GM11168 (cell line): Measurements from ENCODE around the gene COL4A1.

Experiments
- in situ Hi-C: fragments of 300-500 bp; cut with MboI; formaldehyde crosslinking; loops from one replicate; pipeline ENCODE4 v1.12.0; 2022; ENCODE audit warnings: low sequenced_read_pairs; ENCODE audit not compliant: unreplicated experiment

The COL4A1 gene

DNA sequence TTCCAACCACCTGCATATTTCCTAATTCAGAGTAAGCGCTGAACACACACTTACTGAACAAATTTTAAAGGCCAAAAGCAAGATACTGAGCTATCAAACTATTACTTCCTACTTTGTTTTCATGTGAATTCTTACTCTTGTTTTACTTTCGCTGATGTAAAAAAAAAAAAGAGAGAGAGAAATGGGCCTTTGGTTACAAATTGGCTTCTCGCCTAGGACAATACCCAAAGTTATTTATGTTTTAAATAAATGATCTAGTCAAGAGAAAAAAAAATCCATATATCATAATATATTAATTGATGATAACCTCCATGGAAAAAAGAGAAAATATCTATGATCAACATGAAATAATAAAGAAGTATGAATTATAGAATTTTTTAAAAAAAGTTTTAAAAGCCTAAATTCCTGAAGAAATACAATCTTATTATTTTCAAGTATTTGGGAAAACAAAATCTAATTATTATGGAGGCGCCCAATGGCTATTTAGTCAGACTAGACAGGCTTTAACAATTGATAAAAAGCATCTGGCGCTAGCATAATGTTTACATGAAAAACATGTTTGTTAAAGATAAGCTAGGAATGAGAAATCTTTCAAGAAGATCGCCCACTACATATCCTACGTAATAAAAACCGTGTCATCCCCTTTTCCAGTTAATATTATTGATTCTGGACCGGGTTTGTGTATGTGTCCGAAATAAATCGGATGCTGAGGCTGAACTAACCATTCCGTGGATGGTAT lies 9.0 kb downstream of the COL4A1 start:
- in situ Hi-C loops: no loop called here

DNA sequence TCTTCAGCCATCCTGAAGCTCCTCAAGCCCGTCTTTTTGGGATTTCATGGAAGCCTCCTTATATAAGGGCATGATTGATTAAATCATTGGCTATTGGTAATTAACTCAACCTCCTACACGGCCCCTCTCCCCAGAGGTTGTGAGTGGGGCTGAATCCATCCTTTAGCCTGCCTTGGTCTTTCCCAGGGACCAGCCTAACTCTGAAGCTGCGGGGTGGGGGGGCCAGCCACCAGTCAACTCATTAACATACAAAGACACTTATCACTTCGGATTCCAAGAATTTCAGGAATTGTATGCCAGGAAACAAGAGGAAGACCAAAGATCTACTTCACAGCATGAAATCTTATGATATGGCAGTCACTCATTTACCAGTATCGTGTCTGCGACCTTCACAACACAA lies 9.9 kb downstream of the COL4A1 start:
- in situ Hi-C loops: no loop called here

DNA sequence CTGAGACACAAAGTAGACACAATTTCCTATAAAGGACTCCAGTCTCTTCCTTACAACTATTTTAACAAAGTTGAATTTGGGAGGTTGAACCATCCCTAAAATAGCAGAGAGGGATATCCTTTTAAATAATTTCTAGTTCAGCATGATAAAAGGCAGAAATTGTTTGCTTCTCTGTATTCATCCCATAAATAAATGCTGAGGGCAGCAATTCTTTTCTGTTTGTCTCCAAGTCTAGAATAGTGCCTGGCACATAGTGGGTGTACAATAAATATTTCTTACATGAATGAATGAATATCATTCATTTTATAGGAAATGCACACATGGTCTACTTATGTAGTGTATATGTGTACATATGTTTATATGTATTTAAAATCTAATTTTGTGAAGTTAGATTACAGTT lies 12.3 kb downstream of the COL4A1 start:
- in situ Hi-C loops: no loop called here

DNA sequence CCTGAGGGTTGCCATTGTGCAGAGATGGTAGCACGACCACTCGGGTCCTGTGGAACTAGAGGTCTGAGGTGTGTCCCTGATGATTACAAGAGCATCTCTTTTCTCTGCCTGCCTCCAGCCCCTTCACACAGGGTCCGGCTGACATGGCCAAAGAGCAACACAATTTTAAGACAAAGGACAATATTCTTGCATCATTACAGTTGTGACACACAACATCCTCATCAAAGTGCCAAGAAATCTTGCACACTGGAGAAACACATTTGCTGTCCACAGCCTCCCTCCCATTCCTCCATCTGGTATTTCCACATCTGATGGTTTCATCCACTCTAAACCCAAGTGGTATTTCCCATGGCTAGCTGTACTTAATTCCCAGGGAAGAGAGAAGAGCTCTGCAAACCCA lies 12.8 kb downstream of the COL4A1 start:
- in situ Hi-C loops: no loop called here

DNA sequence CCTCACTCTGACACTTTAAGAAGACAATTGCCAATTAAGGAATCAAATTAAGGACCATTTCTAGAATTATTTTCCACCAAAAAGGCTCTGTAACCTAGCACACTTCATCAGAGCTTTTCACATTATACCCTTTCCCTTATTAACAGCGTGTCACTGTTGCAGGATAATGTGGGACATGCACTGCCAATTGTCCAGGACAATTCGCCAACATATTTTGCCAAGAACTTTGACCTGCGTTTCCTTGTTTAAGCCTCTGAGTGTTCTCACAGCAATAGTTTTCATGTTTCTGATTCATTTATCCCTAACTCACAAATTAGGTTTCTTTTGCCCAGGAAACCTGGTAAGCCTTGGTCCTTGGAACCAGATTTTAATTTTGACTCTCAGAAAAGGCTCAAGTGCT lies 13.3 kb downstream of the COL4A1 start:
- in situ Hi-C loops: no loop called here

DNA sequence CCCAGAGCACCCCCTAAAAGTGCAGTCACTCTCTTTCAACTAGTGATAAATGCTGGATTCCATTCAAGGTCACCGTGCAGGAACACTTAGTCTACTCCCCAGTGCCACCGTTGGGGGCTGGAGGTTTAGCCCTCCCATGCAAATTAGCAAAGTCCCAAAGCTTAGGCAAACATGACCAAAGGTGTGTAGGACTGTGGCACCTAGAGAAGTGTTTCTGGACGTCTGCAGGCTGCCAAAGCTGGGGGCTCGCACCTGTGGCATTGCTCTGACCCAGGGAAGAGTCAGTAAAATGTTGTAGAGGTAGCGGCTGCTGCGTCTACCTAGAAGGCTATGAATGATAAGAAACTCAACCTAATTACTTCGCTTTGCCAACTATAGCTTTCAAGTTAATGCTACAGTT lies 13.9 kb downstream of the COL4A1 start:
- in situ Hi-C loops: no loop called here

DNA sequence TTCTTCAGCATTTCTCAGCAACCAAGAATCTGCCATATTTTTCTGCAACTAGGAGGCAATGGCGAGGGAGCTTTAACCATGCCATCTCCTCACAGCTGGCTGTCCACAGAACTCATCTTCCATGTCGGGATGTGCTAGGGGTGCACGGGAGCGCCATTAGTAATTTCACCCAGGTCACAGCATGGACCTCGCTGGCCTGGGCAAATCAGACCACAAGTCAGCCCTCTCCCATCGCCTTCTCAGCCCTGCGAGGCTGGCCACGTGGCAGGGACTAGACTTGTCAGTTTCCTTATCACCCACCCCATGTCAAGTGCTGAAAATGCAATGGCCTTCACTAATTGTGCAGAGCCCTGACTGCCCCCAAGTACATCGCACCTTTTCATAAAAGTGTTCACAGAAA lies 15.7 kb downstream of the COL4A1 start:
- in situ Hi-C loops: no loop called here

DNA sequence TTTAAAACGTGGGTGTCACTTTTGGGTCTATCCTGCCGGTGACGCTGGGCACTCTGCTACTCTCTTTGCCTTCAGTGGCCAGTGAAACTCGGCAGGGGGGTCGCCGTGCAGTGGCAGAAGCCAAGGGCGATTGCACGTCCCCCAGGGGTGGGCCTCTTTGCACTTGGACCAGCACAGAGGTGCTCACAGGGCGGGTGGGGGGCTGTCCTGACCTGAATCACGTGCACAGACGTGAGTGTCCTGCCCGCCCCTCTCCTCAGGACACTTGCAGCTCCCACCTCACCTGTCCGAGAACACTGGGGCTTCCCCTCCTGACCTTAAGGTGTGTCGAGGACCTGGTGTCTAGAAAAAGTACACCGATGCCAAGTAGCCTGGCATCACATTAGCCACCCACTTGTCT lies 16.1 kb downstream of the COL4A1 start:
- in situ Hi-C loops: no loop called here

DNA sequence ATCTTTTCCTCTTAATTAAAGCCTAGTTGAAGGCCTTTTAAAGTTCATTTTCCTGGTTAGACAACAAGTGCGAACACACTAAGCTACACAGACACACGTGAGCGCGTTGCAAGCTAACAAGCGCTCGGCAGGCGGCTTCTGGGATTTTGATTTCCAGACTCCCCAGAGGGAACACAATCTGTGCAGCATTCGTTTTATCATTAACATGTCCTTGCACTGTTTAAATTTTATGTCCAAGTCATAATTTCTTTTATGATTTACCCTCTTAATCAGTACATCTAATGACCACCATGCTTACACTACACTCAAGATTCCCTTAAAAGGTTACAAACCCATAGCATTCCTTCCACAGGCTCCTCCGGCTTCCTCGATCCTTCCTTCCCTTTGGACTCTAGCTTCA lies 16.8 kb downstream of the COL4A1 start:
- in situ Hi-C loops: no loop called here

DNA sequence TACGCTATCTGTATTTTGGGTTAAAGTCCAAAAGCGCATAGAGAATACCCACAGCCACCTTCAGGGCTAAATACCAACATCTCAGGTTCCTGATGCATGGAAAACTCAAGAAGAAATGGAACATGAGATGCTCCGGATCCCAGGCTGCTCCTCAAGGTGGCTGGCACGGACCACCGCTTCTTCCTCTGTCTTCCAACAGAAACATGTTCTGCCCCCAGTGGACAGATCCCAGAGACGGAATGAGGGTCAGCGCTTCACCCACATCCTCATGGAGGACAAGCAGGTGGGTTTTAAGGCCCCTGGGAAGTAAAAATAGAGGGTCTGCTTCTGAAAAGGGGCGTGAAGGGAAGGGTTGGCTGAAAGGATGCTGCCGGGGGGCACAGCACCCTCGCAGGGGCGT lies 17.3 kb downstream of the COL4A1 start:
- in situ Hi-C loops: no loop called here

DNA sequence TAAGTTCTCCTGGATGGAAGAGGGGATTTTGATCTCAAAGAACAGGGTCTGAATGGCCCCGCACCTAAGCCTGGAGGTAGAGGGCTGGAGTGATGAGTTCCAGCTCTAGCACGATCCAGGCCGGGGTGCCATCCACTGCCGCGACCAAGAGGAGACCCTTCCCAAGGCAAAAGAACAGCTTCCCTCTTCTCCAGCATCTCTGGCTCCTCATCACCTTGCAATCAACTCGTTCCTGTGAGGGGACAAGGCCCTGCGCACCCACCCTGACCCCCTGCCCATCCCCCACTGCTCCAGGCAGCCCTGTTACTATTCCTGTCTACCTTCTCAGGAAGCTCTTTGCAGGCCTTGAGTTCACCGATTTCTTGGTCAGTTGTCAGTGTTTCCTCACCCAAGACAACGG lies 17.8 kb downstream of the COL4A1 start:
- in situ Hi-C loops: no loop called here

DNA sequence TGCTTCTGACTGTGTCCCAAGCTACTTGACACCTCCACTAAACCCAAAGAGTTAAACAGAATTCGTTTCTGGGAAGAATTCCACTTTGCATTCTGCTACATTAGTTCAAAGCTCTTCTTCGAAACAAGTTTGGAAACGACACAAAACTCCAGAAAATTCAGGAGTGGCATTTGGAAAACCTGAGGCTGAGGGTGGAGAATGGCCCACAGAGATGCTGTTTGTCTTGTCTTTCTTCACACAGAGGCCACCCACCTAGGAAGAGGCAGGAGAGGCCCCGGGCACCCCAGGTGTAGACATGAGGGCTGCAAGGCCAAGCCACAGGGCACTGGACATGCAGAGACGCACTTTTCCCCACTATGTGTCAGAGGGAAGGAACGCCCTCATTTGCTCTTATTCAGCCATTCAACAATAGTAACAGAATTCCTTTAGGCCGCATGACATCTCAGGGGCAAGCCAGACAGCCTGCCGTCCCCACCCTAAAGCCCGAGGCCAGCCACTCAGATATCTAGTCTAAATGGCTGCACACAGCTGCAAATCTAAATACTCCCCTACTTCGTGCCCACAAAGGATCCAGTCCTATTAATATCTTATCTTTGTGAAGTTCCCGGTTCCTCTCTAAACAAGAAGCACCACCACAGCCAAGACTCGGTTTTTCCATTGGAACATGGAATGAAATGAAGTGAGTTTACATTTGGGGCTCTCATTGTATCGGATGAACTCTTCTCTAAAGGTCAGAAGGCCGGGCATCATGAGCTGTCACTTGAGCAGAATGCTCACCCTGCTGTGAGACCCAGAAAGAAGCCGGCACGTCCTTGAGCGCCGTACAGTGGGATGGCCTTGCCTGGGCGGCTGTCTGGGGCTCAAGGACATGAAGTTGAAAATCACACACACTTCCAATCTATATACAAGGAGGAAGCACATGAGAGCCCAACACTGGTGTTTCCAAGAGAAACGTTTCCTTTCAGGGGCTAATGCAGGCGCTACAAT lies 19.8 kb downstream of the COL4A1 start:
- in situ Hi-C loops: no loop called here

DNA sequence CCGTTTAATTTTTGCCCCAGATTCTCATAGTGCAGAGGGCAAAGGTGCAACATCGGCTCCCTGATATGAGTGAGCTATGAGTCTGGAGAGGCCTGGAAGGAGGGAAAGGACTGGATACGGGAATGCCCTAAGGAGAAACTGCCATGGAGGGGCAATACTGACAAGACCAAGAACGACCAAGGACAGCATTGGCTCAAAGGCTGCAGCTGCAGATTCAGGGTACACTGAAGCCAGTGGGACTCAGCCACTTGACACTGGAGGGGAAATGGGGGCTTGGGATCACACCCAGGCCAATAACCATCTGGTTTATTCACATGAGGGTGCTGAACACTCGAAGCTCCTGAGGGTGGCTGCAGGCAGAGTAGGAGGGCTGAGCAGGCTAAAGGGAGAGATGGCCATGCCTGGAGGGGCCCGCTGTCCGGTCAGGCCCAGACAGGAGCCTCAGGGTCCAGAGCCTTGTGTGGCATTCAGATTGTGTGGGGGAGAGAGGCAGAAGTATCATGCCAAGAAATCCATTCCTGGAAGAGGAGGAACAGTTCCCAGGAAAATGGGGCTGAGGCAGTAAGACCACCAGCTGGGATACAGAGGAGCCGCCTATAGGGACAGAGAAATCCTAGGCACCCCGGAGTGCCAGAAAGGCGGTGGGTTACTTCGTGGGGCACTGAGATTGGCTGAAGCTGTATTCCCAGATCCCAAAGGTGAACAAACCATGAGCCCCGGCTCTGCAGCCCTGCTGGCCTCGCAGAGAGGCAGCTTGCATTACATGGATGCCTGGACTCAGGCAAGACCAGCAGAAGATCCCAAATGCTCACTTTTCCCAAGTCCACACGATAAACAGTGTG lies 20.7 kb downstream of the COL4A1 start:
- in situ Hi-C loops: no loop called here

DNA sequence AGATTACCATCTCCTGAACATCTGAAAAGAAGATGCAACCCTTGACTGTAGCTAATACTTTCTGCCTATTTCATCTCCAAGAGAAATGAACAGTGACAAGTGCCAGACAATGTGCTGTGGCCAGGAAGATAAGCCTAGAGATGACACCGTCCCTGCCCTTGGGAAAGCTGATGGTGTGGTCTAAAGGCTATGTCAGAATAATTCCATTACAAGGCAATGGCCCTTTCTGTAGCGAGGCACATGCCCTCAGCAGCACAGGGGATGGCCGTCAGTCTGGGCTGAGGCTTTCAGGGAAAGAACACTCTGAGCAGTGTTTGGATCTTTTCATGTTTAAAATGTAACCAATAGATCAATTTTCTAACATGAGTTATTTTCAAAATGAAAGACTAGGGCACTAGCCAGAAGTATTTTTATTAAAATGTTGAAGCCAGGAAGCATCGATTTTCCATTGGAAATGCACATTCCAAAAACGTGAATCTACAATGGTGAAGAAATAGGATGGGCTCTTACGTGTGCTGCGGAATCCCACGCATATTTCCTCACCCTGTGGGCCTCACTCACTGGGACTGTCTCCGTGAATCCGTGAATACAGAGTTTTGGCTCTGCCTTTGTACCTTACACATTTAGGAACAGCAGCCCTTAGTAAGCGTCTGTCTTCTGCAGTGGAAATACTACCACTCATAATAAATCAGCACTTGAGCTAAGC lies 22.0 kb downstream of the COL4A1 start:
- in situ Hi-C loops: no loop called here

DNA sequence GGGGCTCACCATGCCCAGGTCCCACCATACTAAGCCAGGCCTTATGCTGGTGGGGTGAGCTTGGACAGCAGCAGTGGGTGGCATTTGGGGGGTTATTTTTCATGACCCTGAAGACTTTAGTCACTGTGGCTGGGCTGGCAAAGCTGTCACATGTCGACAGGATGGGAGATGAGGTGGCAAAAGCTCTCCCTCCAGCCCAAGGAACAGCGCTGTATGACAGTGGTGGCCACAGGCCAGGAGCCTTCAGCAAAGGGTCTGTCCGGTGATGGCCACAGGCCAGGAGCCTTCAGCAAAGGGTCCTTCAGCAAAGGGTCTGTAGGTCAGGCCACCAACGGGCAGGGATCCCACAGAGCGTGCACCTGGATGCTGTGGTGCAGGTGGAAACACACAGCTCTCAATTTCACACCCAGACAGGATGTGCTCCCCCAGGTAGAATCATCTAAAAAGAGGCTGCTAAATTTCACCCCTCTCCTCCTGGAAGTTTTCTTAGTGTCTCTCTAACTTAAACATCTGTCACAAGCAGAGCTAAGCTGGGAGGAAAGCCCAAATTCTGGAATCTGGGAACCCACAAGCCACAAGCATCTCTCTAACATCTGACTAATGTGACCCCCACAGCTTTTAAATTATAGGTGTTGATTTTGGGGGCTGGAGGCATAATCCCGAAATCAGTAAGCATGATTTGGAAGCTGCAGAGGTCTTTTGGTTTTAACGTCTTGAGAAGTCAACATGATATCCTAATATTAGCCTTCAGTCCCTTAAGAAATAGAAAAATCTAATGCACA lies 23.0 kb downstream of the COL4A1 start:
- in situ Hi-C loops: no loop called here

DNA sequence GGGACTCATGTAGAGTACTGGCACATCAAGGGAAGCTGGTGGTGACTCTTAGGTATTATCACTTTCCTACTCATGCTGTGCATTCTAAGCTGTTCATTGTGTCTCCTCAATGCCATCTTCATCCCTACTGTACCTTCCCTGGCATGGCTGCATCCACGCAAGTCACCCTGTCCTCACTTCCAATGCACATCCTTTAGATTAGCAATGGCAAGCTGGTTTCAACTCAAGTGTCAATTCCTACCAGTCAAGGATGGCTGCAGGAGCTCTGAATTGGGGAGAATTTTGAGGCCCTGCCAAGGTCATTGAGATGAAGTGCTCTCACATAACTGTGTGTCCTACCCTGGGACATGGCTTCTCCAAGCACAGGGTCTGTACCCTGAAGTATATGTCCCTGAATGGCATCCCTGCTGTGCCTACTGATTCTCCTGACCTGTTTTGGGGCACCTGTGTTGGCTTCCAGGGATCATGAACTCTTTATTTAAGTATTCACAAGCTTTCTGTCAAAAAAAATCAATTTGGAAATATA lies 24.6 kb downstream of the COL4A1 start:
- in situ Hi-C loops: no loop called here

DNA sequence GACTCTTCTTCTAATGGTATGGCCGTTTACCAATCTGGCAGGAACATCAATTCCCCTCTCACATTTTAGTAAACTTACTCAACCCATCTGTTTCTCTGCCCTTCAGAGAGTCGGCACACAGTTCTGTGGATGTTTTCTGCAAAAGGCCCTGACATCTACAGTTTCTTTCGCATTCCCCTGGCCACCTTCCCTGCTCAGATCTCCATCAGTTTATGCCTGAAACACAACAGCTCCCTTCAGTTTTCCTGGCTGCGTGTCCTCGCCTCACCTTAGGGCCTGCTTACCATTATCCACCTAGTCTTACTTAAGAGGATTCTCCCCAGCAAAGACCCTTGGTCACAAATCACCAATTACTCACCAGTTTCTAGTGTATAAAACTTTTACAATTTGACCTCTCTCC lies 25.2 kb downstream of the COL4A1 start:
- in situ Hi-C loops: no loop called here

DNA sequence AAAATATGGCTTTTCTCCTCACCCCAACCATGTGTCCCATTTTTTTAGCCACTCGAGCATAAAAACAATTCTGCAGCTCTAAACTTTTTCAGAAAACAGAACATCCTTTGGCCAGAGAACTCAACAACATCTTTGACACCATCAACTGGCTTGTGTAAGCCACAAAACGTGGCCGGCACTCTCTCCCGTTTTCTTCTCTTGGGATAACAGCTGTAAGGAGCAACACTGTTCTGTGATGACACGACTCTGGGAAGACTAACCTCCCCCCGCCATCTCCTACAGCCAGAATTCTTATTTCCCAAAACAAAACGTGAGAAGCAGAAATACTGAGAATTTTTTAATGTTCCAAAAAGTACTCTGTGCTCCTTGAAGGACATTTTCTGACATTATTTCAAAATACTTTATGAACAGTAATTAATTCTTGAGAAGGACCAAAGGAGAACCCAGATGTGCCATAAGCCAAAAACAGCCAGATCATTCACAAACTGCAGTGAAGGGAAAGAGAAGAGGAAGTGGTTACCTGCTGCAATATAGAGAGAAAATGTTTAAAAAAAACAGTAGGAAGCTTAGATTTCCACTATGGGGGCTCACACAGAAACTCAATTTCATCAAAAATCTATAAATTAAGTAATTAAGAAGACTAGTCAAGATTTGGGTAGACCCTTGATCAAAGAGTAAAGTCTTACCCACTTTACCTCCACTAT lies 25.8 kb downstream of the COL4A1 start:
- in situ Hi-C loops: no loop called here
